ENCODE data around the gene GABRG3.

- TF ChIP-seq ZEB2 (IDR thresholded peaks at IDR 0.05) (no peak), ZNF830 (CRISPR knock-in tag; IDR thresholded peaks at IDR 0.05) (no peak), POLR2A (conservative IDR thresholded peaks at IDR 0.05) (no peak), ZNF318 (IDR thresholded peaks at IDR 0.05; ENCODE audit: borderline replicate concordance in 1 of 2, low read depth in 1 of 2) (no peak), EZH2 (IDR thresholded peaks at IDR 0.05; ENCODE audit: borderline replicate concordance, low read depth, low read length) (no peak), HCFC1 (IDR thresholded peaks at IDR 0.05; ENCODE audit: low read depth, low read length) (no peak)
These were observed 283.8 kb downstream of the GABRG3 start for GRCh38 chr15:27254801-27255200.

Data from K562 (cell line).